Measurements from ENCODE around the gene SYNGR2. TPM values are rescaled to one million over a fixed set of nuclear protein-coding genes. Genes with fewer than 3 reads are reported as not detected.

SYNGR2 gene
- polyA plus RNA-seq, 12 donors, result 55.5 to 128 (median 78.7) TPM; not detected in 1

GRCh38 chr17:78127239-78127887, 41.0 kb upstream of the SYNGR2 start:
- DNase-seq, result no peak

- no peak for DNase-seq
Measured at GRCh38 chr17:78127888-78128550, 40.4 kb upstream of the SYNGR2 start.

GRCh38 chr17:78128551-78129350, 39.6 kb upstream of the SYNGR2 start, which contains the start of gene TMC6:
Gene TMC6 (minus strand): TSS chr17:78128755. CDS start chr17:78126832, 1,923 bp downstream.
- DNase-seq, result no peak

- no peak for DNase-seq
Measured at GRCh38 chr17:78129351-78130089, 38.9 kb upstream of the SYNGR2 start.

GRCh38 chr17:78130090-78130436, 38.3 kb upstream of the SYNGR2 start:
- no peak for DNase-seq

GRCh38 chr17:78130437-78131101, 37.8 kb upstream of the SYNGR2 start, which contains the start of gene TMC8:
Gene TMC8 (plus strand): TSS chr17:78130771. CDS start chr17:78131589, 818 bp downstream.
- DNase-seq, result no peak

- DNase-seq, result no peak
Measured at GRCh38 chr17:78131172-78132083, 37.0 kb upstream of the SYNGR2 start.

- DNase-seq, result no peak
Measured at GRCh38 chr17:78132084-78132676, 36.2 kb upstream of the SYNGR2 start.

- no peak for DNase-seq
Measured at GRCh38 chr17:78132767-78133178, 35.6 kb upstream of the SYNGR2 start.

GRCh38 chr17:78133179-78133951, 35.0 kb upstream of the SYNGR2 start:
- no peak for DNase-seq

- DNase-seq, result no peak
Measured at GRCh38 chr17:78133971-78134898, 34.1 kb upstream of the SYNGR2 start.

GRCh38 chr17:78134899-78135385, 33.4 kb upstream of the SYNGR2 start:
- no peak for DNase-seq

GRCh38 chr17:78135858-78136500, 32.4 kb upstream of the SYNGR2 start:
- no peak for DNase-seq

GRCh38 chr17:78137392-78138203, 30.8 kb upstream of the SYNGR2 start:
- DNase-seq, result no peak

- DNase-seq, result no peak
Measured at GRCh38 chr17:78138204-78139060, 29.9 kb upstream of the SYNGR2 start.

Data from muscle of arm (tissue), 12 donors.